B cell (primary cell): ENCODE data around the gene FOXI1. TPM values are rescaled to one million over a fixed set of nuclear protein-coding genes. Genes with fewer than 3 reads are reported as not detected.

Experiments
- ATAC-seq: fragments of 200-7000 bp; cut with Tn5 transposase; one replicate; pipeline ENCODE4 v1.10.0; 2021; ENCODE audit warnings: low read depth, mild to moderate bottlenecking, moderate number of reproducible peaks, moderate library complexity
- CTCF ChIA-PET: fragments of 350-600 bp; sonication (Branson Sonifier 250); formaldehyde crosslinking; loops from one replicate; lab custom pipeline; 2021; ENCODE audit warnings: antibody characterized with exemption, inconsistent platforms; lab: Charles Lee
- POLR2A ChIA-PET: fragments of 350-600 bp; sonication (Branson Sonifier 250); formaldehyde crosslinking; loops from one replicate; lab custom pipeline; 2021; ENCODE audit warnings: antibody characterized with exemption; lab: Charles Lee
- DNase-seq: peaks from one replicate; pipeline ENCODE4 v3.0.0; 2013
- H2AFZ ChIP-seq: 2 replicates; pipeline ENCODE4 v1.6.1; 2012; ENCODE audit warnings: mild to moderate bottlenecking, low read depth, low read length; ENCODE audit not compliant: insufficient read depth, poor library complexity, severe bottlenecking
- H3K27ac ChIP-seq, 2 donors: 1 replicate in 1 of 2; 2 replicates in 1 of 2; pipeline ENCODE4 v1.5.1; 2012 to 2013; ENCODE audit warnings: low read length in 2 of 2, mild to moderate bottlenecking in 2 of 2, moderate library complexity in 1 of 2
- H3K27me3 ChIP-seq, 4 experiments: fragments of 200-600 bp in 1 of 4; sonication (generic) in 1 of 4; replicated peaks in 1 of 4; 1 replicate in 2 of 4; 2 replicates in 2 of 4; pipeline versions ENCODE4 v1.6.1 to v1.7.0; 2013 to 2016; ENCODE audit warnings: low read length in 3 of 4, mild to moderate bottlenecking in 2 of 4, mixed read lengths in 1 of 4, moderate library complexity in 1 of 4; ENCODE audit not compliant: insufficient read depth in 4 of 4, control insufficient read depth in 3 of 4; ENCODE audit errors: control extremely low read depth in 1 of 4
- H3K36me3 ChIP-seq, 2 experiments: replicated peaks in 1 of 2; 1 replicate in 1 of 2; 2 replicates in 1 of 2; pipeline versions ENCODE4 v1.6.1 to v1.7.1; 2013; ENCODE audit warnings: low read length in 1 of 2; ENCODE audit not compliant: insufficient read depth in 2 of 2, control insufficient read depth in 1 of 2; ENCODE audit errors: control extremely low read depth in 1 of 2, extremely low read depth in 1 of 2
- H3K4me1 ChIP-seq, 2 donors: fragments of 200-600 bp in 1 of 2; sonication (generic) in 1 of 2; 1 replicate in 1 of 2; 2 replicates in 1 of 2; pipeline versions ENCODE4 v1.5.1 to v1.6.1; 2013 to 2017; ENCODE audit warnings: low read length in 2 of 2; ENCODE audit not compliant: control insufficient read depth in 2 of 2, insufficient read depth in 2 of 2
- H3K4me2 ChIP-seq: replicated peaks from 2 replicates; pipeline ENCODE3; 2012; ENCODE audit warnings: mild to moderate bottlenecking, low read depth, low read length; ENCODE audit not compliant: poor library complexity, severe bottlenecking
- H3K4me3 ChIP-seq, 5 experiments: fragments of 200-600 bp in 1 of 5; sonication (generic) in 1 of 5; 1 replicate in 3 of 5; 2 replicates in 2 of 5; pipeline versions ENCODE4 v1.5.1 to v1.7.0; 2011 to 2016; ENCODE audit warnings: low read length in 4 of 5, mild to moderate bottlenecking in 4 of 5, low read depth in 2 of 5, control low read depth in 1 of 5, moderate library complexity in 1 of 5; ENCODE audit not compliant: insufficient read depth in 1 of 5; ENCODE audit errors: control extremely low read depth in 1 of 5, extremely low read depth in 1 of 5
- H3K79me2 ChIP-seq: fragments of 200-600 bp; sonication (generic); one replicate; pipeline ENCODE4 v1.6.0; 2016; ENCODE audit warnings: low read length; ENCODE audit not compliant: control insufficient read depth, insufficient read depth
- H3K9ac ChIP-seq: fragments of 200-600 bp; sonication (generic); 2 replicates; pipeline ENCODE4 v1.6.1; 2017; ENCODE audit warnings: mild to moderate bottlenecking, low read length, moderate library complexity
- H3K9me3 ChIP-seq, 3 donors: one replicate each; pipeline versions ENCODE4 v1.6.1 to v1.7.1; 2013; ENCODE audit warnings: low read length in 2 of 3; ENCODE audit not compliant: control insufficient read depth in 2 of 3, insufficient read depth in 1 of 3; ENCODE audit errors: control extremely low read depth in 1 of 3
- H4K20me1 ChIP-seq: 2 replicates; pipeline ENCODE4 v1.6.0; 2012; ENCODE audit warnings: mild to moderate bottlenecking, low read length; ENCODE audit not compliant: insufficient read depth, control insufficient read depth, poor library complexity, severe bottlenecking
- H3K27ac Mint-ChIP-seq: one replicate; pipeline ENCODE4 v1.8.0; 2021; ENCODE audit warnings: mixed read lengths
- H3K27me3 Mint-ChIP-seq: one replicate; pipeline ENCODE4 v1.8.0; 2021; ENCODE audit warnings: mixed read lengths
- H3K4me1 Mint-ChIP-seq: one replicate; pipeline ENCODE4 v1.8.0; 2021; ENCODE audit warnings: mixed read lengths
- H3K4me3 Mint-ChIP-seq: one replicate; pipeline ENCODE4 v1.8.0; 2021; ENCODE audit warnings: mixed read lengths
- H3K9me3 Mint-ChIP-seq: one replicate; pipeline ENCODE4 v1.8.0; 2022; ENCODE audit warnings: mixed read lengths; ENCODE audit not compliant: insufficient read depth
- CTCF ChIP-seq: fragments of 200-600 bp; IDR thresholded peaks from one replicate; pipeline ENCODE4 v1.8.0; 2022; ENCODE audit warnings: antibody characterized with exemption, mild to moderate bottlenecking
- EZH2 ChIP-seq: IDR thresholded peaks from 2 replicates; pipeline ENCODE4 v1.6.1; 2012; ENCODE audit warnings: borderline replicate concordance, low read depth, mild to moderate bottlenecking, moderate library complexity, low read length; ENCODE audit not compliant: insufficient read depth, poor library complexity, severe bottlenecking
- WGBS: methylation state at CpG from one replicate; pipeline ENCODE4 v1.1.5; 2013; ENCODE audit warnings: missing lambda C conversion rate; ENCODE audit not compliant: insufficient coverage; 5-methylcytosine and 5-hydroxymethylcytosine counted together
- intact Hi-C: fragments of 100-400 bp; cut with micrococcal nuclease; formaldehyde crosslinking; loops from one replicate; pipeline ENCODE4 v1.10.0; 2022
- polyA plus RNA-seq: library from polyadenylated mRNA; depleted of rRNA; stranded (reverse); fragments of >200 nt; gene quantifications from 2 replicates; pipeline ENCODE4 v1.2.3, GENCODE V29; 2012
- total RNA-seq, 2 donors: library from RNA; stranded (reverse); fragments of 120-200 nt in 1 of 2; gene quantifications; 1 replicate in 1 of 2; 2 replicates in 1 of 2; pipeline versions ENCODE4 v1.2.3 to v1.2.4, GENCODE V29; 2013 to 2022

The FOXI1 gene
- total and polyA plus RNA-seq, 2 donors (not counting 1 experiment from before 2014, with no cell fraction given), result not detected

GRCh38 chr5:170144286-170145023, 38.8 kb downstream of the FOXI1 start:
- WGBS, result 92% methylated on average over 11 of the region's 11 CpGs
- no peak overlapping the region for H3K4me2 ChIP-seq
- no peak for DNase-seq
- H3K36me3 ChIP-seq, result no peaks in the 10 kb centered on the region
- ATAC-seq, result no peak
- CTCF ChIA-PET, result no interaction called here
- no peak overlapping the region for H2AFZ ChIP-seq
- Mint-ChIP-seq H3K27me3 (peaks cover 10% of the 10 kb centered on the region), H3K4me1 (no peaks in the 10 kb centered on the region), H3K27ac (no peak overlapping the region), H3K4me3 (no peak overlapping the region), H3K9me3 (no peaks in the 10 kb centered on the region)
- H3K79me2 ChIP-seq, result no peaks in the 10 kb centered on the region
- POLR2A ChIA-PET, result no interaction called here
- H3K27me3 ChIP-seq, result no peaks in the 10 kb centered on the region
- no peak overlapping the region for H3K9ac ChIP-seq
- TF ChIP-seq EZH2 (no peak), CTCF (no peak)
- intact Hi-C loops, result no loop called here
- H3K4me1 ChIP-seq, result no peaks in the 10 kb centered on the region
- H4K20me1 ChIP-seq, result no peaks in the 10 kb centered on the region
- H3K9me3 ChIP-seq, result no peaks in the 10 kb centered on the region
- H3K4me3 ChIP-seq, result no peak overlapping the region
- H3K27ac ChIP-seq, result no peak overlapping the region

DNA sequence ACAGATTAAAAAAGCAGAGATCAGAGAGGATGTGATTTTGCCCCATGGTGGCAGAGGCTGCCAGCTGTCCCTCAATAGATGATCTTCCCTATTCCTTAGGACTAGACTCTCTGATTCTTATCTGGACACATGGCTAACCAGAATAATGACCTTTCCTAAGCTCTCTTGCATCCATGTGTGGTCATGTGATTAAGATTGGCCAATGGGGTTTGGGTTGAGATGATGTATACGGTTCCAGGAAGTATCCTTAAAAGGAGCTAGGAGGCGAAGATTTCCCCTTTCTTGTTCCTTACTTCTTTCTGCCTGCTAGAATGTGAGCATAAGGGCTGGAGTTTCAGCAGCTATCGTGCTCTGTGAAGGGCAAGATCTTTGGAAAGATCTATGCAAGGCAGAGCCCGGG, 39.8 kb downstream of the FOXI1 start:
- H3K4me3 Mint-ChIP-seq, result no peak overlapping the region
- H3K4me2 ChIP-seq, result no peak overlapping the region
- H3K79me2 ChIP-seq, result no peaks in the 10 kb centered on the region
- H3K27ac ChIP-seq, result no peak overlapping the region
- ChIA-PET POLR2A (no interaction called here), CTCF (no interaction called here)
- TF ChIP-seq CTCF (no peak), EZH2 (no peak)
- H3K9me3 ChIP-seq, result peaks cover 0 to 1% (median 0%) of the 10 kb centered on the region in 3 donors
- H3K27me3 ChIP-seq, result no peaks in the 10 kb centered on the region
- intact Hi-C loops, result no loop called here
- H4K20me1 ChIP-seq, result no peaks in the 10 kb centered on the region
- H3K4me1 ChIP-seq, result no peaks in the 10 kb centered on the region
- no peaks in the 10 kb centered on the region for H3K4me1 Mint-ChIP-seq
- no peak for ATAC-seq
- no peaks in the 10 kb centered on the region for H3K36me3 ChIP-seq
- no peaks in the 10 kb centered on the region for H3K9me3 Mint-ChIP-seq
- H3K4me3 ChIP-seq, result no peak overlapping the region
- no peak overlapping the region for H3K9ac ChIP-seq
- 63% methylated on average over 3 of the region's 4 CpGs for WGBS
- no peak overlapping the region for H2AFZ ChIP-seq
- no peak overlapping the region for H3K27ac Mint-ChIP-seq
- no peak for DNase-seq
- peaks cover 7% of the 10 kb centered on the region for H3K27me3 Mint-ChIP-seq
